HepG2 (cell line): ENCODE results near the gene DNASE2. TPM values are rescaled to one million over a fixed set of nuclear protein-coding genes. Genes with fewer than 3 reads are reported as not detected.
A peak's percentile ranks its signal among the peaks of the same experiment; 100 is the strongest.

Source experiments
- ARID5B ChIP-seq: IDR thresholded peaks from 2 replicates; pipeline ENCODE4 v1.4.0; 2020; ENCODE audit warnings: mild to moderate bottlenecking, missing genetic modification reagents
- ARNT ChIP-seq: fragments of 450-650 bp; IDR thresholded peaks from 2 replicates; pipeline ENCODE4 v1.6.1; 2017
- E2F5 ChIP-seq: sonication (generic); formaldehyde crosslinking; conservative IDR thresholded peaks from 2 replicates; pipeline ENCODE4 v1.4.0; 2020; ENCODE audit warnings: missing genetic modification reagents
- FIP1L1 ChIP-seq: fragments of 200-400 bp; formaldehyde crosslinking; IDR thresholded peaks from 2 replicates; pipeline ENCODE4 v1.6.1; 2018; ENCODE audit warnings: low read depth, mild to moderate bottlenecking, low read length, moderate library complexity, borderline replicate concordance; ENCODE audit not compliant: insufficient read depth
- GTF3A ChIP-seq: sonication (generic); formaldehyde crosslinking; conservative IDR thresholded peaks from 2 replicates; pipeline ENCODE4 v1.4.0; 2020; ENCODE audit warnings: mild to moderate bottlenecking, missing genetic modification reagents
- HOXA7 ChIP-seq: sonication (generic); formaldehyde crosslinking; IDR thresholded peaks from 2 replicates; pipeline ENCODE4 v1.8.1; 2022; ENCODE audit warnings: mild to moderate bottlenecking, missing genetic modification reagents, moderate library complexity
- HOXD1 ChIP-seq: sonication (generic); formaldehyde crosslinking; IDR thresholded peaks from 2 replicates; pipeline ENCODE4 v1.5.0; 2020; ENCODE audit warnings: missing genetic modification reagents
- KMT2B ChIP-seq: IDR thresholded peaks from 2 replicates; pipeline ENCODE4 v1.6.1; 2016; ENCODE audit warnings: missing genetic modification reagents, missing compliant biosample characterization
- MBD4 ChIP-seq: IDR thresholded peaks from 2 replicates; pipeline ENCODE4 v1.6.1; 2012; ENCODE audit warnings: low read length, inconsistent platforms, borderline replicate concordance
- MLLT10 ChIP-seq: sonication (generic); formaldehyde crosslinking; IDR thresholded peaks from 2 replicates; pipeline ENCODE4 v1.4.0; 2020; ENCODE audit warnings: missing genetic modification reagents
- POLR2AphosphoS2 ChIP-seq: IDR thresholded peaks from 2 replicates; pipeline ENCODE4 v1.6.1; 2011; ENCODE audit warnings: low read depth, low read length, improper control_type of control experiment
- ZBTB39 ChIP-seq: sonication (generic); formaldehyde crosslinking; IDR thresholded peaks from 2 replicates; pipeline ENCODE4 v1.5.0; 2020; ENCODE audit warnings: missing genetic modification reagents
- ZFYVE20 ChIP-seq: sonication (generic); formaldehyde crosslinking; IDR thresholded peaks from 2 replicates; pipeline ENCODE4 v1.8.0; 2023; ENCODE audit warnings: low read depth, mild to moderate bottlenecking, moderate library complexity, missing genetic modification reagents, borderline replicate concordance
- ZNF232 ChIP-seq: sonication (generic); formaldehyde crosslinking; IDR thresholded peaks from 2 replicates; pipeline ENCODE4 v1.4.0; 2020; ENCODE audit warnings: missing genetic modification reagents, borderline replicate concordance
- ZNF567 ChIP-seq: sonication (generic); formaldehyde crosslinking; IDR thresholded peaks from 2 replicates; pipeline ENCODE4 v1.8.1; 2023; ENCODE audit warnings: mild to moderate bottlenecking, missing genetic modification reagents, borderline replicate concordance
- ZNF574 ChIP-seq: sonication (generic); formaldehyde crosslinking; IDR thresholded peaks from 2 replicates; pipeline ENCODE4 v1.4.0; 2020; ENCODE audit warnings: missing genetic modification reagents
- ZNF598 ChIP-seq: sonication (generic); formaldehyde crosslinking; IDR thresholded peaks from 2 replicates; pipeline ENCODE4 v1.5.1; 2020; ENCODE audit warnings: mild to moderate bottlenecking, missing genetic modification reagents, borderline replicate concordance
- ZNF670 ChIP-seq: sonication (generic); formaldehyde crosslinking; IDR thresholded peaks from 2 replicates; pipeline ENCODE4 v1.8.0; 2022; ENCODE audit warnings: mild to moderate bottlenecking, missing genetic modification reagents, borderline replicate concordance
- ZNF737 ChIP-seq: sonication (generic); formaldehyde crosslinking; IDR thresholded peaks from 2 replicates; pipeline ENCODE4 v1.5.0; 2020; ENCODE audit warnings: missing genetic modification reagents, mild to moderate bottlenecking, borderline replicate concordance
- ZNF747 ChIP-seq: sonication (generic); formaldehyde crosslinking; IDR thresholded peaks from 2 replicates; pipeline ENCODE4 v1.8.1; 2023; ENCODE audit warnings: missing genetic modification reagents, mild to moderate bottlenecking, borderline replicate concordance
- polyA plus RNA-seq, 8 experiments: library from polyadenylated mRNA; depleted of rRNA in 3 of 8; stranded (reverse) in 7 of 8; unstranded in 1 of 8; fragments of >200 nt; fragmentation: Illumina TruSeq in 4 of 8; extraction: Trizol in 4 of 8; gene quantifications; 2 replicates each; pipeline versions ENCODE4 v1.2.1 to v1.2.3, GENCODE V29; 2011 to 2016; ENCODE audit warnings: low read depth in 4 of 8, missing spikeins in 1 of 8, mixed read lengths in 1 of 8; ENCODE audit not compliant: insufficient read depth in 1 of 8
- total RNA-seq, 5 experiments: library from RNA; depleted of rRNA; stranded (reverse); fragments of >200 nt; fragmentation: Illumina TruSeq; extraction: Trizol; gene quantifications; 2 replicates each; pipeline ENCODE4 v1.2.3, GENCODE V29; 2016; ENCODE audit warnings: low read depth in 1 of 5

The DNASE2 gene
- total and polyA plus RNA-seq, 2 of the 13 experiments (the other 11 are each of a cell fraction or from before 2014, with no cell fraction given) = 7.5 to 16.2 TPM

- no peak for TF ChIP-seq FIP1L1
- TF ChIP-seq ZFYVE20 (CRISPR knock-in tag) = no peak
- peak; percentile 64 for TF ChIP-seq ZNF574
- TF ChIP-seq POLR2AphosphoS2 = no peak
- no peak for TF ChIP-seq ARNT
- no peak for TF ChIP-seq KMT2B
- peak; percentile 83; the same call in 1 of the 2 replicates for TF ChIP-seq ZNF670 (CRISPR knock-in tag)
- 0 out of 2 replicates have a peak, but pooled peaks have one; percentile 41 for TF ChIP-seq ZNF598 (CRISPR knock-in tag)
- TF ChIP-seq MLLT10 (CRISPR knock-in tag) = no peak
- no peak for TF ChIP-seq MBD4
- peak; percentile 87; the same call in 1 of the 2 replicates for TF ChIP-seq ZNF567 (CRISPR knock-in tag)
- 0 out of 2 replicates have a peak, but pooled peaks have one; percentile 46 for TF ChIP-seq GTF3A
- TF ChIP-seq HOXA7 (CRISPR knock-in tag) = no peak
- TF ChIP-seq ARID5B (CRISPR knock-in tag) = no peak; the same call in 1 of the 2 replicates
- TF ChIP-seq HOXD1 (CRISPR knock-in tag) = no peak
- no peak for TF ChIP-seq E2F5 (CRISPR knock-in tag)
- no peak for TF ChIP-seq ZBTB39
- no peak for TF ChIP-seq ZNF232 (CRISPR knock-in tag)
- TF ChIP-seq ZNF737 (CRISPR knock-in tag) = no peak; the same call in 1 of the 2 replicates
- peak; percentile 57; the same call in 1 of the 2 replicates for TF ChIP-seq ZNF747 (CRISPR knock-in tag)
Measured at GRCh38 chr19:12890787-12891552, 9.7 kb upstream of the DNASE2 start, which contains the start of gene GCDH (continued).
